HG03342 (cell line): ENCODE measurements around the gene TIPARP.

Source experiments
- ATAC-seq: cut with Tn5 transposase; IDR thresholded peaks from one replicate; pipeline ENCODE4 v1.9.1; 2021; ENCODE audit warnings: mild to moderate bottlenecking, moderate library complexity; ENCODE audit not compliant: unreplicated experiment

The TIPARP gene, protein sequence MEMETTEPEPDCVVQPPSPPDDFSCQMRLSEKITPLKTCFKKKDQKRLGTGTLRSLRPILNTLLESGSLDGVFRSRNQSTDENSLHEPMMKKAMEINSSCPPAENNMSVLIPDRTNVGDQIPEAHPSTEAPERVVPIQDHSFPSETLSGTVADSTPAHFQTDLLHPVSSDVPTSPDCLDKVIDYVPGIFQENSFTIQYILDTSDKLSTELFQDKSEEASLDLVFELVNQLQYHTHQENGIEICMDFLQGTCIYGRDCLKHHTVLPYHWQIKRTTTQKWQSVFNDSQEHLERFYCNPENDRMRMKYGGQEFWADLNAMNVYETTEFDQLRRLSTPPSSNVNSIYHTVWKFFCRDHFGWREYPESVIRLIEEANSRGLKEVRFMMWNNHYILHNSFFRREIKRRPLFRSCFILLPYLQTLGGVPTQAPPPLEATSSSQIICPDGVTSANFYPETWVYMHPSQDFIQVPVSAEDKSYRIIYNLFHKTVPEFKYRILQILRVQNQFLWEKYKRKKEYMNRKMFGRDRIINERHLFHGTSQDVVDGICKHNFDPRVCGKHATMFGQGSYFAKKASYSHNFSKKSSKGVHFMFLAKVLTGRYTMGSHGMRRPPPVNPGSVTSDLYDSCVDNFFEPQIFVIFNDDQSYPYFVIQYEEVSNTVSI

GRCh38 chr3:156674046-156674910 lies at the start of gene TIPARP:
TIPARP (plus strand) TSS chr3:156674590; CDS start chr3:156677698, 3,108 bp downstream.
- peak; percentile 79 for ATAC-seq

- ATAC-seq, result no peak
Observed at GRCh38 chr3:156626104-156626503, 48.3 kb upstream of the TIPARP start.

DNA sequence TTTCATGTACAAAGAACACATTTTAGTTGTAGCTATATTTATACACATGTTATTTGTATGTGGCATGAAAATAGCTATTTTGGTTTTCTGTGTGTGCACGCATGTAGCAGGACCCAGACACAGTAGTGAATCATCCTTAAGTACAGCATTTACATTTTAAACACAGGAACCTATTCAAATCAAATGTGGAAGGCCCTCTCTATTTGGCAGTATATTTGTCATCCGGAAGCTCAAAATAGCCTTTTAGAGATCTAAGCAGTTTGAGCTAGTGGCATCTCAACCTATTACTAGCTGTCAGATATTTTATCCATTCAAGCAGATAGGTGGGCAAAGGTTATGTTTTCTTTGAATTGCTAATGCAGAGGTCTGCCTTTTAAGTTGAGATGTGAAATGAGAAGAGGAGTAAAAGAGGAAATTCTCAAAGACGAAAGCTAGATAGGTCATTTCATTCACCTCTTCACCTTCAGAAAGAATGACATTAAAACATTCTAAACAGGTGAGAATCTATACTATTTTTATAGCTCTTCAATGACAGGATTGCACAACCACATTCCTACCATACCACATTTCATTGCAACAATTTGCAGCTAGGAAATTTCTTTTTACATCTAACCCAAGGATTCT lies 46.3 kb upstream of the TIPARP start:
- no peak for ATAC-seq

DNA sequence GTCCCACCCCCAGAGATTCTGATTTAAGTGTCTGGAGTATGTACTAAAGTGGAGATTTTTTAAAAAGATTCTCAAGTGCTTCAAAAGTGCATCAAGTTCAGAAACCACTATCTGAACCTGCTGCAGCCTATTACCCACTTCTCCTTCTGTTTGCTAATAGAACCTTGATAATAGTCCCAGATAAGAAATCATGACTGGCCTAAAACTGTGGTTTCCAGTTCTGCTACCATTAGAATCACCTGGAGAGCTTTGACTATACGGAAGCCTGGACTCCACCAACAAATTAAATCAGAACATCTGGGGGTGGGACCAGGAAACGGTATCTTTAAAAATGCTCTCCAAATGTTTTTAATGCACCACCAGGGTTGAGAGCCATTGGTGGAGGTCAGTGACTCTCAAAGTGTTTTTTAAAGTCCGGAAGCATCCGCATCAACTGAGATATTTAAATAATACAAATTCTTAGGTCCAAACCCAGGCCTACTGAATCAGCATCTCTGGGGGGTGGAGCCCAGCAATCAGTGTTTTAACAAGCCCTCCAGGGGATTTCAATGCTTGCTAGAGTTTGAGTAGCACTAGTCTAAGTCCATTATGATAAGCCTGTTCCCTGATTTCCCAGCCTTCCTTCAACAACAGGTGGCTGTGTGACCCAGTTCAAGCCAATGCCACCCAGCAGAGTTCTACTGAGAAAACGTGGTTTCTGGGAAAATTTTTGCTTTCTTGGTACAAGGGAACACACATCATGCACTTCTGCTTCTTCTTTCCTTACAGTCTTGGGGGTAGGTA lies 45.4 kb upstream of the TIPARP start:
- no peak for ATAC-seq

DNA sequence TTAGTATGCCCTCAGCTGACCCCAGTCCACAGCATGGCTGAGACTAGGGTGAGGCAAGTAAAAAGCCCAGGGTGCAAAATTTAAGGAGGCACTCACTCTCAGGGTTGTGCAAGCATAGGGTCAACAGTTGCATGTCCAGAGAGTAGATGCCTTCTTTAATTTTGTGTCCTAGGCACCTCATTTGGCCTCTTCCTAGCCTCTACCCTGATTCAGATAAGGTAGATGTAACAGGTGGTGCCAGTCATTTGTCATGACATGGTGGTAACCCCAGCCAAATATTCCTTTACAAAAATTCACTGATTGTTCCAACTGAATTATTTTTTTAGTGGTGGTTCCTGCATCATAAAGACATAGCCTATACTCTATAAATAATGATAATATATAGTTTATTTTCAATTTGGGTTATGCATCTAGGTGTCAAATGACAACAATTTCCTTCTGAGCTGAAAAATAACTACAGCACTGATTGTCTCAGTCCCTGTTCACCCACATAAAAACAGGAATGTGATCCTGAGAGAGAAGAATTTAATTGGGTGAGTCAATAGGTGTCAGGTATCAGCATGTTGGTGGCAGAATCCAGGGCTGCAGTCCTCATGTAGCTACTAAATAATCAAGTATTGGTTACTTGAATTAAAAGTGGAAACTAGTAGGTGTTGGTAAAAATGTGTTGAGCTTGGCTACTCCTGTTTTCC lies 44.2 kb upstream of the TIPARP start:
- ATAC-seq, result no peak

GRCh38 chr3:156630773-156631093 lies 43.7 kb upstream of the TIPARP start:
- ATAC-seq, result no peak

DNA sequence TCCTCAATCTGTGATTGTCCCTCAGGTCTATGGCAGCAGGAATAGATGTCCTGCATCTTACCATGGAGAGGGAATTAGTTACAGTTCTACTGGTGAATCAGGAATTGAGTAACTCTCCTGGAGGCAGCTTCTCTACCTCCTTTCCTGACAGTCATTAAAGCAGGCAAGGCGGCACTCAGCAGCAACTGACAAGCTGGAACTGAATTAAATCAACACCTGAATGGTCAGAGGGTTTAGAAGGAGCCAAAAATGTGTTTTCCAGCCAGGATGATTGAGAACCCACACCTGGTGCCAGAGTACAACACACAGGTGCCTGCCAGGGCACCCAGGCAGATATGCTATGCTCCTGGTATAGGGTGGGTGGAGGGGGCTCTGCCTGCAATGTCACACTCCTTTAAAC lies 43.1 kb upstream of the TIPARP start:
- no peak for ATAC-seq

DNA sequence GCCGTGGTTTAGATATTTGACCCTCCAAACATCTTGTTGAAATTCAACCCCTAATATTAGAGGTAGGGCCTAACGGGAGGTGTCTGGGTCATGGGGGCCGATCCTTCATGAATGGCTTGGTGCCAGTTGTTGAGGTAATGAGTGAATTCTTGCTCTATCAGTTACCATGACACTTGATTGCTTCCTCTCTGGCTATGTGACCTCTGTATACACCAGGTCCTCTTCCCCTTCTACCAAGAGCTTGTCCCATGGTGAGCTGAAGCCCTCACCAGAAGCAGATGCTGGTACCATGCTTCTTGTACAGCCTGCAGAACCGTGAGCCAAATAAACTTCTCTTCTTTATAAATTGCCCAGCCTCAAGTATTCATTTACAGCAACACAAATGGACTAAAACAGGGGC lies 41.8 kb upstream of the TIPARP start:
- ATAC-seq, result no peak

DNA sequence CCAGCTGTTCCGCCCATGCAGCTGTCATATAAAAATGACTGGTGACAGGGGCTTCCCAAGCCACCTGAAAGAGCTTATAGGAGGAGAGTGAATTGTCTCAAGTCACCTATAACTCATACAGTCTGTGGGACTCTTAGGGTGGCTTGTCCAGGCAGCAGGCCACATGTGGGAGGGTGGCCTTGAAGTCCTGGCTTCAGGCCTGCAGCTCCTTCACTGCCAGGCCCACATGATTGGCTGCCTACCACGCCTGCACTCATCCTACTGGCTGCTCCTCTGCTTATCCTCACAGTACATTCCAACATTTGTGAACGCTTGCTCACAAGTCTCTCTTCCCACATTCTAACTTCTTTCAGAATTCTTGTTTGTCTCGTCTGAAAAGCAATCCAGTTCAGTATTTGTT lies 41.1 kb upstream of the TIPARP start:
- no peak for ATAC-seq

DNA sequence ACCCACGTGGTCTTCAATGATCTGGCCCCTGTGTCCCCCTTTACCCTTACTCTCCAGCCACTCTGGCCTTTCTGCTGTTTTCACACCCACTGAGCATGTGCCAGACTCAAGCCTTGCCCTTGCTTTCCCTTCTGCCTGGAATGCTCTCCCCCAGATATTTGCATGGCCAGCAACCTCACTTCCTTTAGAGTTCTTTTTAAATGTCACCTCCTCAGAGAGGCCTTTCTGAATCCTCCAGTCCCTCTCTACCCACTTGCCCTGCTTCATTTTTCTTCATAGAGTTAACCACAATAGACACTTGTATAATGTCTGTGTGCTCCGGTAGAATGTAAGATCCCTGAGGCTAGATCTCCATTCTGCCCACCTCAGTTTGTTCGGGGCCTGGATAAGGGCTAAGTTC lies 39.4 kb upstream of the TIPARP start:
- ATAC-seq, result no peak

GRCh38 chr3:156635973-156636372 lies 38.4 kb upstream of the TIPARP start:
- no peak for ATAC-seq

DNA sequence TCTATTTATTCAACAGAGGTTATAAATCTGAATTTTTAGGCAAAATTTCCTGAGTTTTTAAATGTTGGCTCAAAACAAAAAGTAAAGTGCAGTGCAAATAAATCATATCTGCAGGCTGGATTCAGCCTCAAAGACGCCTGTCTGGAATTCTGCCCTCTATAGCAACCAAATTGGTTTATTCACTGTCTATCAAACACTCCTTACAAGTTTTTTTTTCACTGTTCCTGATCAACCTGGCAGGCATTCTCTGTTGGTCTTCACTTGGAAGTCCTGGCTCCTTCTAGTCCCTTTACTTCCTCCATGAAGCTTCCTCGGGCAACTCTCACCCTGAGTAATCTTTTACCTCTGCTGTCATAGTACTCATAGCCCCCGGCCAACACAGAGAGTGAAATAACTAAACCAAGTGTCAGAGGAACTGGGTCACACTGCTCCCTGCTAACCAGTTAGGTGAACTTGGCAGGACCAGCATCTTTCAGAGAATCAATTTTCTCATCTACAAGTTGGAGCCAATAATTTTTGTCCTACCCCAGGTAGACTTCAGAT lies 36.8 kb upstream of the TIPARP start:
- ATAC-seq, result no peak

GRCh38 chr3:156638271-156638670 lies 36.1 kb upstream of the TIPARP start:
- no peak for ATAC-seq

- ATAC-seq, result no peak
Observed at GRCh38 chr3:156639414-156640023, 34.9 kb upstream of the TIPARP start.

- no peak for ATAC-seq
Observed at GRCh38 chr3:156641618-156641975, 32.8 kb upstream of the TIPARP start.

DNA sequence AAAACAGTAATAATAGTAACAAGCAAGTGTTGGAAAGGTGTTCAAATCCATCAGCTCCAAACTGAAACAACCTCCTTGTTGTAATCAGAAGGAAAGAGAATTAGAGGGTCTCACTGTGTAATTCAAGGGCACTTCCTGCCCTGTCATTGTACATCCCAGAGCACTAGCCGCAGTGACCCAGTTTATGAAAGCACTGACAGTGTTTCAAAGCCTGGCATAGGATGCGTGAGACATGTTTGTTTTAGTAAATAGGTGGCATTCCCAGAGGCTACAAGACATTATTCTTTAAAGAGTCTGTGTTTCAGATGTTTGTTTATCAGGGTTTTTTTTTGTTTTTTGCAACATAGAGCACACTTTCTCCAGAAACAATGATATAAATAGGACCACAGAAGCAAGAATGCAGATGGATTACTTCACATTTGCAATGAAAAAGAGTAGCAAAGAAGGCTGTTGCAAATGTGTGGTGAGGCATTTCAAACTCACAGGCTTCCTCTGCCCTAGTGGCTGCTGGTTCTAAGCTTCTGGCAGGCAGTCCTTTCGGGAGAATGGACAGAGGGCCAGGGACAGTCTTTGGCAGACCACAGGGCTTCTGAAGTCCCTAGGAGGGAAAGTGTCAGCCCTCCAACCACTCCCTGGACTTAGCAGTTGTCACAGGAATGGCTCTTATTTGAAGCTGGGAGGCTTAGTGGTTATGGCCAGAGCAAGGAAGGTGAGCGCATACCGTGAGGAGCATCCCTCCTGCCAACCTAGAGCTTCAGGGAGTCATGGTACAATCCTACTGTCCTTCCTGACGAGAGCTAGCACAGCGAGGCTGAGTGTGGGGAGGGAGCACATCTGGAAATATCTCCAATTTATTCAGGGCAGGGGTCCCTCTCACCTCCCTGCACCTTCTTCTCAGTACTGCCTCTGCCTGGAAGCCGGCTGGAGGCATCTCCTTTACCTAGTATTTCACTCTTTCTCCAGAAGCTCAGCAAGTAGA lies 31.4 kb upstream of the TIPARP start:
- ATAC-seq, result peak; percentile 8

- peak; percentile 81 for ATAC-seq
Observed at GRCh38 chr3:156643729-156644389, 30.5 kb upstream of the TIPARP start.
